ENCODE measurements around the gene ADAMTS10.

DNA sequence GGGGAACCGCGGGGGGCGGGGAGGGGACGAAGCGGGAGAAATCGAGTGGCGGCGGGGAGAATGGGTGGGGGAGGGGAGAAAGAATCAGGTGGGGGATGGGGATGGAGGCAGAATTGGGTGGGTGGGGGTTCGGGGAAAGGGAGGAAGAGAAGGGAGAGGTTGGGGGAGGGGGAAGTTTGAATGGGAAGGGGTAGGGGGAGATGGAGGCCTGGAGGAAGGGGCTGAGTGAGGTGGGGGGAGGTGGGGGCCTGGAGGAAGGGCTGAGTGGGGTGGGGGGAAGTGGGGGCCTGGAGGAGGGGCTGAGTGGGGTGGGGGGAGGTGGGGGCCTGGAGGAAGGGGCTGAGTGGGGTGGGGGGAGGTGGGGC is 403 bp upstream of the ADAMTS10 start:
- TF ChIP-seq CTCF (conservative IDR thresholded peaks at IDR 0.05; ENCODE audit: low read length) (no peak), EZH2phosphoT487 (IDR thresholded peaks at IDR 0.05; ENCODE audit: borderline replicate concordance, low read depth, low read length) (no peak)

All from OCI-LY7 (cell line).